Aorta (tissue), 5 donors: Measurements from ENCODE around the gene ADGRB2. TPM values are rescaled to one million over a fixed set of nuclear protein-coding genes. Genes with fewer than 3 reads are reported as not detected.

Source experiments
- ATAC-seq: fragments of 200-7000 bp; cut with Tn5 transposase; one replicate; pipeline ENCODE4 v1.9.1; 2022; ENCODE audit warnings: moderate library complexity; ENCODE audit not compliant: low FRiP score
- DNase-seq, 2 donors: peaks; one replicate each; pipeline ENCODE4 v3.0.0-alpha.2; 2020
- H3K27ac ChIP-seq, 2 donors: one replicate each; pipeline ENCODE4 v1.5.1; 2013; ENCODE audit warnings: low read length in 2 of 2, mild to moderate bottlenecking in 2 of 2, moderate library complexity in 2 of 2, control low read depth in 1 of 2, inconsistent platforms in 1 of 2, low read depth in 1 of 2
- H3K27me3 ChIP-seq, 2 donors: one replicate each; pipeline ENCODE4 v1.6.1; 2013; ENCODE audit warnings: control low read depth in 1 of 2, low read length in 1 of 2, mild to moderate bottlenecking in 1 of 2, moderate library complexity in 1 of 2; ENCODE audit not compliant: insufficient read depth in 2 of 2, control insufficient read depth in 1 of 2
- H3K36me3 ChIP-seq, 2 donors: one replicate each; pipeline ENCODE4 v1.6.1; 2013; ENCODE audit warnings: control low read depth in 1 of 2, low read length in 1 of 2, mild to moderate bottlenecking in 1 of 2; ENCODE audit not compliant: insufficient read depth in 2 of 2, control insufficient read depth in 1 of 2
- H3K4me1 ChIP-seq, 2 donors: one replicate each; pipeline ENCODE4 v1.6.1; 2013; ENCODE audit warnings: low read length in 2 of 2, control low read depth in 1 of 2, mild to moderate bottlenecking in 1 of 2, moderate library complexity in 1 of 2; ENCODE audit not compliant: insufficient read depth in 2 of 2, control insufficient read depth in 1 of 2
- H3K4me3 ChIP-seq, 2 donors: one replicate each; pipeline ENCODE4 v1.5.1; 2013; ENCODE audit warnings: low read length in 2 of 2, control low read depth in 1 of 2, mild to moderate bottlenecking in 1 of 2
- H3K9me3 ChIP-seq: one replicate; pipeline ENCODE4 v1.6.1; 2013; ENCODE audit warnings: mild to moderate bottlenecking, low read length; ENCODE audit not compliant: control insufficient read depth
- WGBS, 2 donors: extraction: QIAGEN DNeasy Blood & Tissue Kit; methylation state at CpG; one replicate each; pipeline ENCODE4 v1.1.7; 2013; 5-methylcytosine and 5-hydroxymethylcytosine counted together
- intact Hi-C, 2 donors: fragments of 100-400 bp; cut with DNase I; formaldehyde crosslinking; loops; one replicate each; pipeline versions ENCODE4 v1.14.2 to v1.15.0; 2022
- polyA plus RNA-seq, 2 donors: library from polyadenylated mRNA; stranded (reverse); fragments of 200-250 nt; gene quantifications; one replicate each; pipeline ENCODE4 v1.2.3, GENCODE V29; 2013
- total RNA-seq, 2 donors: library from RNA; stranded (reverse); fragmentation: NEBNext Ultra II Directional; extraction: Animal tissue kit (Norgen Biotek cat#: 25700); gene quantifications; one replicate each; pipeline ENCODE4 v1.2.1, GENCODE V29; 2021
- donor health status: healthy with polysubstance abuse.
- donor health status: Bipolar disorder and iron deficiency.
- donor health status: DM: no; HTN: no; CAD: no.
- donor health status: DM: no; HTN: no; CAD: no.
- donor health status: DM: yes; HTN: yes; CAD: no.

The ADGRB2 gene
- total and polyA plus RNA-seq, 4 donors, result 1.8 to 4.6 (median 2.1) TPM

- ATAC-seq (no peak), DNase-seq (no peak)
- H3K4me1 ChIP-seq, result no peaks in the 10 kb centered on the region
- no peak overlapping the region for H3K4me3 ChIP-seq
- no peak overlapping the region for H3K27ac ChIP-seq
- no peaks in the 10 kb centered on the region for H3K27me3 ChIP-seq
- H3K36me3 ChIP-seq, result no peaks in the 10 kb centered on the region
- H3K9me3 ChIP-seq, result no peaks in the 10 kb centered on the region
- intact Hi-C loops, result no loop called here
- WGBS, 2 donors, result 77 to 86% methylated on average over 12 of the region's 12 CpGs
These were observed 38.2 kb downstream of the ADGRB2 start for GRCh38 chr1:31725777-31726535.

GRCh38 chr1:31725134-31725533, 39.0 kb downstream of the ADGRB2 start:
- H3K9me3 ChIP-seq, result no peaks in the 10 kb centered on the region
- no peaks in the 10 kb centered on the region for H3K36me3 ChIP-seq
- WGBS, 2 donors, result 81 to 89% methylated on average over 10 of the region's 10 CpGs
- peak in 1 of 2 donors; percentile 61 for DNase-seq
- no peak for ATAC-seq
- no peaks in the 10 kb centered on the region for H3K27me3 ChIP-seq
- H3K27ac ChIP-seq, result no peak overlapping the region
- no peak overlapping the region for H3K4me3 ChIP-seq
- H3K4me1 ChIP-seq, result no peaks in the 10 kb centered on the region
- intact Hi-C loops, result no loop called here

GRCh38 chr1:31723828-31724359, 40.2 kb downstream of the ADGRB2 start:
- no peak for ATAC-seq
- H3K36me3 ChIP-seq, result no peaks in the 10 kb centered on the region
- no peaks in the 10 kb centered on the region for H3K4me1 ChIP-seq
- no peaks in the 10 kb centered on the region for H3K27me3 ChIP-seq
- WGBS, 2 donors, result 72 to 74% methylated on average over 5 of the region's 5 CpGs
- DNase-seq, result peak; percentile 76 to 85
- H3K4me3 ChIP-seq, result no peak overlapping the region
- no peak overlapping the region for H3K27ac ChIP-seq
- intact Hi-C loops, result no loop called here
- H3K9me3 ChIP-seq, result no peaks in the 10 kb centered on the region

GRCh38 chr1:31718327-31718897, 45.7 kb downstream of the ADGRB2 start:
- ATAC-seq (no peak), DNase-seq (no peak)
- H3K27me3 ChIP-seq, result no peaks in the 10 kb centered on the region
- H3K9me3 ChIP-seq, result no peaks in the 10 kb centered on the region
- H3K4me1 ChIP-seq, result no peaks in the 10 kb centered on the region
- no peak overlapping the region for H3K27ac ChIP-seq
- intact Hi-C loops, result loop anchor here (5.0 to 10.0 kb wide), 3 partner anchors 34 to 154 kb away; no protein-coding TSS in a partner anchor
- H3K36me3 ChIP-seq, result no peaks in the 10 kb centered on the region
- H3K4me3 ChIP-seq, result no peak overlapping the region
- 85 to 86% methylated on average over 4 of the region's 4 CpGs for WGBS, 2 donors

- ATAC-seq (no peak), DNase-seq (no peak)
- no peaks in the 10 kb centered on the region for H3K9me3 ChIP-seq
- 81% methylated on average over 6 of the region's 6 CpGs for WGBS, 2 donors
- H3K27me3 ChIP-seq, result no peaks in the 10 kb centered on the region
- H3K4me3 ChIP-seq, result no peak overlapping the region
- no peaks in the 10 kb centered on the region for H3K4me1 ChIP-seq
- no peaks in the 10 kb centered on the region for H3K36me3 ChIP-seq
- intact Hi-C loops, result loop anchor here (5.0 to 10.0 kb wide), 3 partner anchors 35 to 153 kb away; no protein-coding TSS in a partner anchor
- no peak overlapping the region for H3K27ac ChIP-seq
These were observed 46.8 kb downstream of the ADGRB2 start for GRCh38 chr1:31717341-31717740.

GRCh38 chr1:31715873-31716220, 48.3 kb downstream of the ADGRB2 start:
- no peaks in the 10 kb centered on the region for H3K36me3 ChIP-seq
- peak overlapping the region in 1 of 2 donors; percentile 69 for H3K27ac ChIP-seq
- no peak for DNase-seq
- H3K4me1 ChIP-seq, result no peaks in the 10 kb centered on the region
- H3K9me3 ChIP-seq, result no peaks in the 10 kb centered on the region
- ATAC-seq, result no peak
- intact Hi-C loops, result loop anchor here (2.0 to 10.0 kb wide), 5 partner anchors 36 to 151 kb away; no protein-coding TSS in a partner anchor
- WGBS, 2 donors, result 9% methylated on average over 7 of the region's 7 CpGs
- H3K4me3 ChIP-seq, result no peak overlapping the region
- H3K27me3 ChIP-seq, result no peaks in the 10 kb centered on the region

- WGBS, 2 donors, result 1% methylated on average over 43 to 44 of the region's 44 CpGs
- ATAC-seq (peak; percentile 97), DNase-seq (peak; percentile 97 to 98)
- H3K4me3 ChIP-seq, result no peak overlapping the region
- H3K36me3 ChIP-seq, result no peaks in the 10 kb centered on the region
- peak overlapping the region; percentile 47 to 75 for H3K27ac ChIP-seq
- H3K27me3 ChIP-seq, result no peaks in the 10 kb centered on the region
- no peaks in the 10 kb centered on the region for H3K4me1 ChIP-seq
- intact Hi-C loops, result loop anchor here (2.0 to 10.0 kb wide), 5 partner anchors 37 to 150 kb away; no protein-coding TSS in a partner anchor
- no peaks in the 10 kb centered on the region for H3K9me3 ChIP-seq
These were observed 48.9 kb downstream of the ADGRB2 start for GRCh38 chr1:31715087-31715872.

GRCh38 chr1:31714442-31715086, 49.6 kb downstream of the ADGRB2 start:
- WGBS, 2 donors, result 0 to 1% methylated on average over 33 to 39 of the region's 39 CpGs
- Histone ChIP-seq H3K4me1 (no peaks in the 10 kb centered on the region), H3K36me3 (no peaks in the 10 kb centered on the region), H3K4me3 (no peak overlapping the region), H3K9me3 (no peaks in the 10 kb centered on the region), H3K27ac (peak overlapping the region; percentile 51 to 94), H3K27me3 (no peaks in the 10 kb centered on the region)
- DNase-seq, result peak; percentile 94 to 95
- peak; percentile 88 for ATAC-seq
- intact Hi-C loops, result loop anchor here (2.0 to 10.0 kb wide), 6 partner anchors 38 to 150 kb away; partner anchors contain the start of gene TINAGL1 (in 1 of the 2)
